NCI-H1105 treated with DMSO at 0.1 percent for 48 hours (cell line): Measurements from ENCODE around the gene DHCR24.
A peak's percentile ranks its signal among the peaks of the same experiment; 100 is the strongest.
"Not testable (repeated sequence)": the region's sequence is repeated elsewhere in the genome, so short reads cannot be mapped to it uniquely, and the experiment has no call there.

Experiments
- DNase-seq: peaks from one replicate; lab custom pipeline; 2025; lab: John Stamatoyannopoulos, UW

Gene DHCR24

DNA sequence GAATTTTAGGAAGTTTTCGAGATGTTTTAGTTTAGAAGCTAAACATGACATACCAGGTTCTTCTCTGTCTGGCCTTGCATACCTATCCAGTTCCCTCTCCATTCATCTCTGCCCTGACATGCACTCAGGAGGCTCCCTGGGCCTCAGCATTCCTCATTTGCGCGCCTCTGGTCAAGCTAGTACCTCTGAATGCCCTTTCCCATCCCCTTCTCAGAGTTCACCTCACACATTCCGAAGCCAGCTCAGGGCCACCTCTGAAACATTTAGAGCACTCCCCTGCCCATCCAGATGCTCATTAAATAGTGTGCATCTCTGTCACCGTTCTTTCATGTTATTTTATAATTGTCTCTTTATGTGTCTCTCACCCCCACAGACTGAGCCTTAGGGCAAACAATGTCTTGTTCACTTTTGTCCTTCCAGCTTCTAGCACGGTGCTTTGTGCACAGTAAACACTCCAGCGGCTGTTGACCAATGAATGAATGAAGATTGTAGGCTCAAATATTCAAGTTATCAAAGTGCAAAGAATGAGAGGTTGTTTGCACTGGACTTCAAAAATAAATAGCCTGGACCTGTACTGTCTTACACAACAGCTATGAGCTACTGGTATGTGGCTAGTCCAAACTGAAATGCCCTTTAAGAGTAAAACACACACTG lies 1.2 kb upstream of the DHCR24 start:
- no peak for DNase-seq

- DNase-seq = peak; percentile 33
Measured at GRCh38 chr1:54887665-54888071, 673 bp upstream of the DHCR24 start.

DNA sequence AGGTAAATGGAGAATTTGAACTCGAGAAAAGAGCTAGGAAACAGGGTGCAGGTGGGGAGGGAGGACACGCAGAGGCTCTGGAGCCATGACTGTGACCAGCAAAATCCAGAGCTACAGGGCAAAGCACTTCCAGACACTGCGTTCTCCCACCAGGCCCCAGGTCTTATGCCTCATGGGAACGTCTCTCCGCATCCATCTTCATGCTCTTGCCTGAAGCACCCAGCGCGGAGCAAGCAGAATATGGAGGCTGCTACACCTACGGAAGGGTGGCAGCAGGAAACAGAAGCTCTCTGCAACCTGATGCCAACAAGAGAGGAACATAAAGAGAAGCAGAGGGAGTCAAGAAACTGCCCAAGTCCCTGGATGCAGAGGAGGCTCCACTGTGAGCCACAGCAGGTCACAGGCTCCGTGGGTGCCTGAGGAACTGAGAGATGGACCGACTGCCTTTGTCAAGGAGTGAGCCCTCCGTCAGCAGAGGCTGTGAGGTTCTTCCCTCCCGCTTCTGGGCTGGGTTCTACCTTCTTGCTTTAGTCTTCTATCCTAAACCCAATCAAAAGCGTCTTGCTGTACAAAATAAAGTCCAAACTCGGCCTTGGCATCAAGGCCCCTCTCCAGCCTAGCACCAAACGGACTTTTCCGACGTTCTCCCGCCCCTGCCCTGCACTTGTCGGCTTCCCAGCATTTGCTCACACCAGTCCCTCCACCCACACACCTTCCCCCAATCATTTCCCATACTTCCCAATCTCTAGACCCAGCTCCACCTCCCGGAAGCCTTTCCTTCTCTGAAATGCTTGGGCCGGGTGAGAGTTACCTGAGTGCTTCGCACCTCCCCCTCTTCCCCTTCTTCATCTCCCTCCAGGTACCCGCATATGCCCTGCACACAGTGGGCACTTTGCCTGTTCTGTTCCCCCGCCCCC lies 930 bp downstream of the DHCR24 start:
- DNase-seq = peak; percentile 42

- no peak for DNase-seq
Measured at GRCh38 chr1:54885237-54885679, 1.7 kb downstream of the DHCR24 start.

DNA sequence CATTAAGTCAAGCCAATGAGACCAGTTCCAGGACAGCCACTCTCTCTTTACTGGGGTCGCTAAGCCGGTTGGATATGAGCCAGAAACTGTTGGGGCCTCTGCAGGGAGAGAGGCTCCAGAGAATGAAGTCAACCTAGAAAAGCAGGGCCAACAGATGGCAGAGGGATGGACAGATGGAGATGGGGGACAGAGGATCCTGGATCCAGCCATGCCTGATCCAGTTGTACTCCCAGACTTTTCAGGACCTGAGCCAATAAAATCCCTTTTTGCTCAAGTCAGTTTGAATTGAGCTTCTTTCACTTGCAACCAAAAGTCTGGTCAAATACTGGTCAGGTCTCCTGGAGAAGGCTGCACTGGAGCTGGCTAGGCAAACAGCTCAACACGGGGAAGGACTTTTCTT lies 2.2 kb downstream of the DHCR24 start:
- DNase-seq = no peak

DNA sequence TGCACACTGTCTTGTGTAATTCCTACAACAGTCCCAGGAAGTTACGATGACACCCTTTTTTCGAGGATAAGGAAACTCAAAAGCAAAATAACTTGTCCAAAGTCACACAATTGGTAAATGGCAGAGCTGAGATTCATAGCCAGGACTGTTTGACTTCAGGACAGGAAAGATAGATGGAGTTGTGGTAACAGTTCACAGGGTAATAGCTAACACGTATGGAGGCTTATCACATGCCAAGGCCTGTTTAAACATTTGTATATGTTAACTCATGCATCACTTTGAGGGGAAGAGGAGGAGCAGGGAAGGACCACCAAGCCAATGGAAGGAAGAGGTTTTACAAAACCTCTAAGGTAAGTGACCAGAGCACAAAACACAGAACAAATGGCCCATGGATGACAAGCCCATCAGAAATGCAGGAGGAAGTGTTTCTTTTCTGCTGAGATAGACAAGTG lies 2.8 kb downstream of the DHCR24 start:
- no peak for DNase-seq

DNA sequence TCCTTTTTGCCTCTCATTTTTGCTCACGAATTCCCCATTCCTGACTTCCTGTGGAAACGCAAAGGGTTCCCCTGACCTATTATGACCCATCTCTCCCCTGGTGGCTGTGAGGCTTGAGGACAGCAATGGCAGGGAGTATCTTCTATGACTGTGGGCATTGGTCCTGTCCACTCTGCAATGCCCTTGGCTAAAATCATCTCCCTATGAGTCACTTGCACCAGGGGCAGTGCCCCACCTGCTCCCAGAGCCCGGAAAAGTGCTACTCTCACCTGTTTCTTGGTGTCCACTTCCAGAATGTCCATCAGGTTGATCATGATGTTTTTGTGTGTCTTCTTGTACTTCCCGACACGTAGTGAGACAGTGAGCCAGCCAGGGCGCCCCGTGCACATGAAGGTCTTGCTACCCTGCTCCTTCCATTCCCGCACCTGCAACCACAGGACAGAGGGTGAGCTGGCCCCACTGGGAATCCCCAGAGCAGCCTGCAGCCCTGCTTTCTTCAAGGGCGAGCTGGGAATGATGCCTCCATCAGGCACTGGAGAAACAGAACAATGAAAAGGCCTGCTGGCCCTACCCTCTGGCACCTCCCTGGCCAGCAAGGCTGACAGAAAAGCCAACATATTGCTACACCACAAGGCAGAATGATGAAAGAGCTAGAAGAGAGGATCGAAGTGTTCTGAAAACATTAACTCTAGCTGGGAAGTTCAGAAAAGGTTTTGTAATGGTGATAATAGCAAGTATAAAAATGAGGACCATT lies 3.5 kb downstream of the DHCR24 start:
- DNase-seq = no peak

GRCh38 chr1:54882519-54882918 lies 4.5 kb downstream of the DHCR24 start:
- no peak for DNase-seq

GRCh38 chr1:54881604-54882003 lies 5.4 kb downstream of the DHCR24 start:
- not testable (repeated sequence) for DNase-seq

DNA sequence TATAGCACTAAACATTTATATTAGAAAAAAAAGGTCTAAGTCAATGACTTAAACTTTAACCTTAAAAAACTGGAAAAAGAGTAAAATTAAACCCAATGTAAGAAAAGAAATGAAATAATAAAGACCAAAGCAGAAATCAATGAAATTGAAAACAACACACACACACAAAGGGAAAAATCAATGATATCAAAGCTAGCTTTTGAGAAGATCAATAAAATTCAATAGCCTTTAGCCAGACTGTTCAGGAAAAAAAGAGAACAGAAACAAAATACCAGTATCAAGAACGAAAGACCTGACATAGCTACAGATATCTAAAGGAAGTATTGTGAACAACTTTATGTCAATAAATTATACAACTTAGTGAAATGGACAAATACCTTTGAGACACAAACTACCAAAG lies 7.1 kb downstream of the DHCR24 start:
- DNase-seq = no peak

- no peak for DNase-seq
Measured at GRCh38 chr1:54876814-54877213, 10.2 kb downstream of the DHCR24 start.

DNA sequence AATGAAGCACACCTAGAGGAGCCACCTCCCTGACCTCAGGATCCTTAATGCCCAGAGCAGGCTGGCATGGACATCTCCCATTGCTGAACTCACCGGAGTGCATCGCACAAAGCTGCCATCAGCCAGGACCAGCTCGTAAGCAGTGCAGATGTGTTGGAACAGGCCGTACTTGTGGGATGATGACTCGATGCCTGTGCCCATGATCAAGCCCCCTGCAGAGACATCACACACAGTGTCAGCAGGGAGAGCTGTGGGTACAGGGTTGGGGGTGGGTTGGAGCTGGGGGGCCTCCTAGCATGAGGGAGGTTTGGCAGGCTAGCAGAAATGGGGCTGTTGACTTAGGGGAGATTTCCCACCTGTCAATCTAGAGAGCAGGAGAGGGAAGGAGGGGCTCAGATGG lies 12.0 kb downstream of the DHCR24 start:
- no peak for DNase-seq

DNA sequence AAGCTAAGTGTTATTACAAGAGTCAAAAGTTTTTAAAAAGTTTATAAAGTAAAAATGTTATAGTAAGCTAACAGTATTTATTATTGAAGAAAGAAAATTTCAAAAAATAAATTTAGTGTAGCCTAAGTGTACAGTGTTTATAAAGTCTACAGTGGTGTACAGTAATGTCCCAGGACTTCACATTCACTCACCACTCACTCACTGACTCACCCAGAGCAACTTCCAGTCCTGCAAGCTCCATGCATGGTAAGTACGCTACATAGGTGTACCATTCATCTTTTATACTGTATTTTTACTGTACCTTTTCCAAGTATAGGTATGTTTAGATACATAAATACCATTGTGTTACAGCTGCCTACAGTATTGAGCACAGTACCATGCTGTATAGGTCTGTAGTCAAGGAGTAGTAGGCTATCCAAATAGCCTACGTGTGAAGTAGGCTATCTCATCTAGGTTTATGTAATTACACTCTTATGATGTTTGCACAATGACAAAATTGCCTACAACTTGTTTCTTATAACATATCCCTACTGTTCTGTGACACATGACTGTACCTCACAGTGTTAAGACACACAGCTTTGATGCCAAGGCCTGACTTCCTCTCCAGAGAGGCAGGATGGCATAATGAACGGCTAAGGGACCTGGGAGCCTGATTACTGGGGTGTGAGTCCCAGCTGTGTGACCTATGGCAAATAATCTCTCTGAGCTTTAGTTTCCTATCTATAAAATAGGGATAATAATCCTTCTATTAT lies 12.7 kb downstream of the DHCR24 start:
- DNase-seq = no peak

DNA sequence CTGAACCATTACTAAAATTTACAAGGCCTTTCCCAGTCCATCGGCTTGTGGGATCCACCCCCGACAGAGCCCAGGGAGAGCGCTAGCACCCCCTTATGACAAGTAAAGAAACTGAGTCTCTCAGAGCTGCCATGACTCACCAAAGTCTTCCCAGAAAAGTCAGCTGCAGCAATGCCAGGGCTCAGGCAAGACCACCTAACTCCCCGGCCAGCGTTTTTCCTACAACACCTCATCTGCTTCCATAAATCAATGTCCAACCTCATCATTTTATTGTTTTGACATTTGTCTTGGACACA lies 15.0 kb downstream of the DHCR24 start:
- no peak for DNase-seq

DNA sequence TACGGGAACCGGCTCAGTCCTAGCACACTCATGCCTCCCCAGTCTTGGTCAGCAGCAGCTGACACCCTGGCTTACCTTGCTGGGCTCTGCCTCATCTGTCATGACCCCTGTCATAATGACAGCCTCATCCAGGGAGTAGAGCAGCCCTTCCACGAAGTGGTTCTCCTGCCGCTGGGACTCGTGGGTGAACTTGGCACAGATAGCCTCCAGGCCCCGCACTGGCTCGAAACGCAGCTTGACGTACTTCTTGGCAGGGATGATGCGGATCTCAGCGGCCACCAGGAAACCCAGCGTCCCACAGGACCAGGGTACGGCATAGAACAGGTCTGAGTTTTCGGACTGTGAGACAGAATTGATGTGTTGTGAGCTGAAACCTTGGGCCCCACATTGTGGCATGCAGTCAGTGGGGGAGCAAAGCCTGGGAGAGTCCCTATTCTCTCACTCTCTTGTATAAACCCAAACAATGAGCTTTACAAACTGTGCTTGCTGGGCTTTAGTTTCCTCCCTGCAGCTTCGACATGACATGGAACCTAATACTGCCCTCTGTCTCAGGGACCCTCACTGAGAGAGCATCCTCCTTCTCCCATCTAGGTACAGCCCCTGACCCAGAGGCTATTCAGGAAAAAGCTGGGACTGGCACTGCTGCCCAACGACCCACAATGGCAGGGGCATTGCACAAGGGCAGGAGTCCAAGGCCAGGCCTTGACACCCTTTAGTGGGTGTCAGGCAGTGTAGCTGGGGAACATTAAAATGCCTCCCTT lies 15.5 kb downstream of the DHCR24 start:
- DNase-seq = no peak

DNA sequence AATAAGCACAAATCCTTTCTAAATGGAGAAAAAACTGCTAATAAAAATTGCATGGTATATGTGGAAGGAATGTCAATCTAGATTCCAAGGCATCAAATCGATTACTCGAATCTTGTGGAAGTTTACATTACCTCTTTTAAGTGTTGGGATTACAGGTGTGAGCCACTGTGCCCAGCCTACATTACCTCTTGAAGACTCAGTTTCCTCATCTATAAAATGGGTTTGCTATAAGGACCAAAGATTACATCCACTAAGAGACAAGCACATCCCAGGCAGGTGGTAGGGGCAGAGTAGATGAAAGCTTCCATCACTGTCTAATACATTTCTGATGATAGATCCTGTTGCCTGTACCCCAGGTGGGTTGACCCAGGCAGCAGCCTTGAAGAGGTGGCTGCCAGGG lies 16.1 kb downstream of the DHCR24 start:
- no peak for DNase-seq

GRCh38 chr1:54869173-54869851 lies 17.7 kb downstream of the DHCR24 start:
- no peak for DNase-seq

DNA sequence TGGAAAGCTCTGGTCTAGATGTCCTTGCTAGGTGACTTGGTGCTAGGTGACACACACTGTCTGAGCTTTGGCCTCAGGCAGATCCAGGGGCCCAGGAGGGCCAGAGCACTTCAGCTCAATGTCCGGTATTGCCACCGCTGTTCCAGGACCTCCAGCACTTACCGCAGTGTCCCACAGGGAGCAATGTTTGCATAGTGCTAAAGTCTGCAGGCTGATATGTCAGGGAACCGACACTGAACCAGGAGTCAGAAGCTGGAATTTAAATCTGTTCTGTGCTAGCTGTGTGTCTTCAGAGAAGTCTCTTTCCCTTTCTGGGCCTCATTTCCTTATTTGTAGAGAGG lies 19.3 kb downstream of the DHCR24 start:
- DNase-seq = no peak

- DNase-seq = no peak
Measured at GRCh38 chr1:54866801-54867716, 19.9 kb downstream of the DHCR24 start.
